GM20000 (cell line): ENCODE results near the gene PHKA2.

Experiments used
- DNase-seq: peaks from one replicate; pipeline ENCODE4 v3.0.0; 2012; ENCODE audit warnings: low spot score
- TF ChIP-seq, protein P1 (sequence below): IDR thresholded peaks from 2 replicates; pipeline ENCODE4 v1.5.1; 2012; ENCODE audit warnings: mild to moderate bottlenecking, control low read depth; ENCODE audit errors: extremely low read depth, missing control alignments

Gene PHKA2

DNA sequence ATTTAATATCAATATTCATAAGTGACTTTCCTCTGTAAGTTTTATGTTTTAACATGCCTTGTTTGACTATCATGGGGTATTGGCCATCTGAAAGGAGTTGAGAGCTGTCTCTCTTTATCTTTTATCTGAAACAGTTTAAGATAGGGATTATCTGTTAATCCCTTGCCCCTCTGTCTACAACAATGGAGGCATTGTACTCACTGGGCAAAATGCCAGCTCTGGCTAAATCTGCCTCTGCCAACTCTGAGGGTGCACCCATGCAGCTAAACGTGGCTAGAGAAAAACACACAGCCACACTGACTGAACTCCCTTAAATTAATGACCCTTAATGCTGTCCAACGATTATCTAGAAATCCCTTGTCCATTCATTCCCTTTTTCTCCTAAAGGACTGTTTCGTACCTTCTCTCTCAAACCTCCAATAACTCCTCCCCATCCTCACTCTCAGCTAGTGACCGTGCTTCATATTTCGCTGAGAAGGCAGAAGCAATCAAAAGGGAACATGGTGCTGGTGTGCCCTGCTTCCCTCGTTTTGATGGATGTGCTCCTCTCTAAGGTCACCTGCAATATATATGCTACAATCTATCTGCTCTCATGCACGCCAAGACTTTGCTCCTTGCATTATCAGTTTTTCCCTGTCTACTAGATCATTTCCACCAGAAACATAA is 10.3 kb downstream of the PHKA2 start:
- DNase-seq, result no peak
- TF ChIP-seq, protein P1, sequence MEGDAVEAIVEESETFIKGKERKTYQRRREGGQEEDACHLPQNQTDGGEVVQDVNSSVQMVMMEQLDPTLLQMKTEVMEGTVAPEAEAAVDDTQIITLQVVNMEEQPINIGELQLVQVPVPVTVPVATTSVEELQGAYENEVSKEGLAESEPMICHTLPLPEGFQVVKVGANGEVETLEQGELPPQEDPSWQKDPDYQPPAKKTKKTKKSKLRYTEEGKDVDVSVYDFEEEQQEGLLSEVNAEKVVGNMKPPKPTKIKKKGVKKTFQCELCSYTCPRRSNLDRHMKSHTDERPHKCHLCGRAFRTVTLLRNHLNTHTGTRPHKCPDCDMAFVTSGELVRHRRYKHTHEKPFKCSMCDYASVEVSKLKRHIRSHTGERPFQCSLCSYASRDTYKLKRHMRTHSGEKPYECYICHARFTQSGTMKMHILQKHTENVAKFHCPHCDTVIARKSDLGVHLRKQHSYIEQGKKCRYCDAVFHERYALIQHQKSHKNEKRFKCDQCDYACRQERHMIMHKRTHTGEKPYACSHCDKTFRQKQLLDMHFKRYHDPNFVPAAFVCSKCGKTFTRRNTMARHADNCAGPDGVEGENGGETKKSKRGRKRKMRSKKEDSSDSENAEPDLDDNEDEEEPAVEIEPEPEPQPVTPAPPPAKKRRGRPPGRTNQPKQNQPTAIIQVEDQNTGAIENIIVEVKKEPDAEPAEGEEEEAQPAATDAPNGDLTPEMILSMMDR, result no peak

DNA sequence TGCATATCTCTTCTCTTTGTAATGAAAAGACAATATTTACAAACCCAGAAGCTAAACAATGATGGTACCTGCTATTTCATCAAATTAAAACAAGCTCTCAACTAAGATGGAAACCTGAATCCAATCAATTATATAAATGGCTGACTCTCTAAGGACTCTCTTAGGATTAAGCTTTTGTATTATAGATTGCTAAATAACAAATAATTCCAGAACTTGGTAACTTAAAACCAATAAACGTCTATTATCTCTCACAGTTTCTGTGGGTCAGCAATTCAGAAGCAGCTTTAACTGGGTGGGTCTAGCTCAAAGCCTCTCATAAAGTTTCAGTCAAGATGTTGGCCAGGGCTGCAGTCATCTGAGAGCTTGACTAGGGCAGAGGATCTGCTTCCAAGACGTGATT is 12.4 kb downstream of the PHKA2 start:
- DNase-seq, result no peak
- TF ChIP-seq, protein P1, result no peak

DNA sequence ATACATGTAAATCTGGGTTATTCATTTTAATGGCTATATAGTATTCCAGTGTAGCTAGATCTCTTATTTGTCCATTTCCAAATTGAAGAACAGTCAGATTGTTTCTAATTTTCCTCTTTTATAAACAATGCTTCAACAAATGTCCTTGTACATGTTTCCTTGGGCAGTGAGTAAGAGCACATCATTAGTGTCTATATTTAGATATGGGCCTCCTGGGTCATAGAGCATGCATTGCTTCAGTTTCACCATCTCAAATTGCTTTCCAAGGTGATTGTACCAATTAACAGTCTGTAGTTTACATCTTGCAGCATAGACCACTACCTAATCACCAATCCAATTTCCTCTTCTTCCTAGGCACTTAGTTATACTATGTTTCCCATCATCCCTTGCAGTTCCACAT is 13.4 kb downstream of the PHKA2 start:
- DNase-seq, result no peak
- TF ChIP-seq, protein P1, result no peak

DNA sequence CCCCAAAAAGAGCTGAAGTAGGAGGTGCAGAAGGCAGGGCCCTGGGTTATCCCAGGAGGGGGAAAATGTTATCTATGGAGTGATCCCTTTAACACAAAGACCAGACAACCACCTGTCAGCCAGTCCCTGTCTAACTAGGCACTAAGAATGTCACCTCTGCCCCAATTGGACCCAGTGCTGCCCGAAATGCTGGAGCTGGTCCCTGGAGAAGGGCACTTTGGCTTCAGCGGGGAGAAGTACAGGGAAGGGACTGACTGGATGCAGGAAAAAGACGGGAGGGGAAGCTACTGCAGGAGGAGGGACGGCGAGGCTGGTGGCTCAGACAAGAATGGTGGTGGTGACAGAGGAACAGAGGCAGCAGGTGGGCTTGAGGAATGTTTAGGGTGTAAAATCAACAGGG is 17.3 kb downstream of the PHKA2 start:
- DNase-seq, result no peak
- TF ChIP-seq, protein P1, result no peak

DNA sequence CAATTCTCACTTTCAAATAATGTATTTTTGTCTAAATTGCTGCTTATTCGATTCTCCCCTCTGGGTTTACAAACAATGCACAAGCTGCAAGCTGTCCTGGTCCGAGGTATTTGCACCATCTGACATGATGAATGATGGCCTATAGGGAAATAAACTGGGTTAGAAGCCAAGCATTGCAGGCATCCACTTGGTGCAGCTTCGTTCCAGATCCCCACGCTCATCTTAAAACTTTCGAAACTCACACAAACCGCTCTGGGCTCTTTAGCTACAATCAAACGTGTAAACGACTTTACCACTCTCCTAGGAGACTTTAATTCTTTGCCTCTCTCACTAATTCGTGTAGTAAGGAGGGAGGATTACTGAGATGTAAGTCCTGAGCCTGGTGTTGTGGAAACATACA is 19.0 kb downstream of the PHKA2 start:
- TF ChIP-seq, protein P1, result no peak
- no peak for DNase-seq

DNA sequence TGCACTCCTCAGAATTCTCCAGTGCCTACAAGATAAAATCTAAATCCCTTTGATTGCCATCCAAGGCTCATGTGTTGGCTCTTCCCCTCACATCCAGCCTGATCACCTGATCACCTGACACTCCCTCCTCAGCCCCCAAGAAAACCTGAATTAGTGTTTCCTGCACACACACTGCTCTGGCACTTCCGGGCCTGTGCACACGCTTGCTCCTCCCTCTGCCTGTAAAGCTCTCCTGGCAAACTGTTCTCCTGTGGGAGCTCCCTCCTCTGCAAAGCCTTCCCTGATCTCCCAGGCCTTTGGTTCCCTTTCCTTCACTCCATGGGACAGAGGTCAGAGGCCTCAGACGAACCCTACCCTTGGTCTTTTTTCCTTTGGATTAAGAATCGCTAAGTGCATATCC is 19.9 kb downstream of the PHKA2 start:
- TF ChIP-seq, protein P1, result no peak
- no peak for DNase-seq

DNA sequence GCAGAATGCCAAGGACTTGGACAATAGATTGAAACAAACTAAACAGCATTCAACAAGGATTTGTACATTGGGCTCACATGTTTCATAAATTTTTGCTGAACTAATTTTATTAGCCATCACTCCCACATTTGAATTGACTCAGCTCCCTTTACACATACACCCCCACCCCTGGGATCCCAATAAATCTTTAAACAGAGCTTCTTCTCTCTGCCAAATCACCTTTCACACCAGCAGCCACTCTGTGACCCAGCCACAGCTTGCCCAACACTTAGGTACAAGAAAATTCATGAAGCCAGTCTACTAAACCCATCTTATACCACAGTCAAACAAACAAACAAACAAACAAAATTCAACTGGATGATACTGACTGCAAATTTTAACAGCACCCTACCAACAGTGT is 21.6 kb downstream of the PHKA2 start:
- TF ChIP-seq, protein P1, result no peak
- DNase-seq, result no peak
